ENCODE results near the gene MYBPH.

The MYBPH gene

DNA sequence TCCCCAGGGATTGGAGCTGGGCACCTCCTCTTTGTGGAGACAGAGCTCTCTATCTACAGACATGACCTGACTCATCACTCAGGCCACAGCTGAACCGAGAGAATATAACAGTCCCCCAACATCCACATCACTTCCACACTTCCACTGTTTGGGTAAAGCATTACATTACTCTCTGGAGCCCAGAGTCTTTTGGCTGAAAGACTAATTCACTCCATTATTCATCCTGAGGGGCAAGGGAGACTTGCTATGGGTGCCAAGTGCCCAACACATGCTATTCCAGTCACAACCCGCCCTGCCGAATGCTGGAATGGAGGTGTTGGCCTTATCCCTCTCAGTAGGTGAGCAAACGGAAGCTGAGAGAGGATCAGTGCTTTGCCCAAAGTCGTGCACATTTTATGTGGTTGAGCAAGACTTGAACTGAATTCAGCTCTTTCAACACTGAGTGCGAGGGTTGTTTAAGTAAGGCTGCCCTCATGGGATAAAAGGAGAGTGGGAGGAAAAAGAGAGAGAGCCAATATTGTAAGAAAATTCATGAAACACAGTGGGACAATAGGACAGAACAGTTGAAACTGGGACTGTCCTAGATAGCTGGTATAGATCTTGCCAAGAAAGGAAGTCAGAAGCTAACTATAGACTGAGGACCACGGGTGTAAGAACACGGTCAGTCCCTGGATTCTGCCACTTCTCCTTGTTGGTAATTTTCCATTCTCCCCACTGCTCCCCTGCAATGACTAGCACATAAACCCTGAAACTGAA is 24.4 kb upstream of the MYBPH start:
- DNase-seq = no peak

DNA sequence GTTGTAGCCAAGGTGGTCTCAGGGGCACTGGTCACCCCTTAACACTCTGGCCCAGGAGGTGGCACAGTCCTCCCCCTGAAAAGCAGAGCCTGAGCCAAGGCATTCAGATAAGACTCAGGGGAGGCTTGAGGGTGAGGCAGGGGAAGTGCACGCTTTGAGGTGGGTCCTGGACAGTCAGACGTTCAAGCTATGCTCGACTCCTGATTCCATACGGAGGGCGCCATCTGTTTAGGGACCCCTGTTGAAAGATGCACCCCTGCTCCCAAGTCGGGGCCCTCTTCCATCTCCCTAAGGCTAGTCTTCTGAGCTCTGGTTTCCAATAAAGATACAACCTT is 23.8 kb upstream of the MYBPH start:
- no peak for DNase-seq

DNA sequence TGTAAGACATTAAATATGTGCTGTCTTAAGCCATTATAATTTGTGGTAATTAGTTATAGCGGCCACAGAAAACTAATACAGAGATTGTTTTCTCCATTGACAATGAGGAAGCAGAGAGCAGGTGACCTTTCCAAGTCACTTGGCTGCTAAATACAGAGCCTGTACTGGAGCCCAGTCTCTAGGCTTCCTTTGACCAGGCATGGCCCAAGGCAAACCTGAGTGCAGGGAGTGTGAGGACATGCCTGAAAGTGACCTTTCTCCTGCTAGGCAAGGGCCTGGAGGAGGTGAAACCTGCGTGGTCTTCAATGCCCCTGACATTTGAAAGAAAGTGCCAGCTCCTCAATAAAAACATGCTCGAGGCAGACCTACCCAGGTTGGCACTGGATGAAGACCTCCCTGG is 23.4 kb upstream of the MYBPH start:
- DNase-seq = no peak

DNA sequence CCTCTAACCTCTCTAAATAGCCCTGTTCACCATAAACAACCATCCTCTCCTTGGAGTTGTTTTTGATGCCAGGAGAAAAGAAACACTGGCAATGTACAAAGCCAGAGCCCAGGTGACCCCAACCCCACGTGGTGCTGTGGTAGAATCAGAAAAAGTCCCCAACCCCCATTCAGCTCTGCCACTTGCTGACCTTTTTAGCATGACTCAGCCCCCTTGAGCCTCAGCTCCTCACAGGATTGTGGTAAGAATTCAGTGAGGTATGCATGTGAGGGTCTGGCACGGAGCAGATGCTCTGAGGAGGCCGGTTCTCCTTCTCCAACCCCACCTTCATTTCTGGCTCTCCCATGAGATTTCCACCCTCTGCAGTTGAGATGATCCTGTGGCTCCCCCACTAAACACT is 22.0 kb upstream of the MYBPH start:
- no peak for DNase-seq

DNA sequence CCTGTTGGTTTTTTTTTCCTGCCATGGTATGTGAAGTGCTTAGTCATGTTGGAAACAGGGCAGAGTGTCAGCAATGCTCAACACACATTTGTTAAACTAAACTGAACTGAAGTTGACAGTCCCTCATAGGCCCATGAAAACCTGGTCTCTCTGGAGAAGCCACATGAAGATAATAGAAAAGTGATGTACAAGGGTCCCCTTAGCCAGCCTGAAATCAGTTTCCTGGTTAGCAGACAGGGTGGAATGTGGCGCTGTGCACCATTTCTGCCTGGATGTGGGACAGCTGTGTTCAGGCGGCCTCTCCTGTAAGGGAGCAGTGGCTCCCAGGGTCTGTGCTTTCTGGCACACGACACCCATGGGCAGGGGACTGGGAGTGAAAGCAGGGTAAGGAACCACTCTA is 20.7 kb upstream of the MYBPH start:
- no peak for DNase-seq

DNA sequence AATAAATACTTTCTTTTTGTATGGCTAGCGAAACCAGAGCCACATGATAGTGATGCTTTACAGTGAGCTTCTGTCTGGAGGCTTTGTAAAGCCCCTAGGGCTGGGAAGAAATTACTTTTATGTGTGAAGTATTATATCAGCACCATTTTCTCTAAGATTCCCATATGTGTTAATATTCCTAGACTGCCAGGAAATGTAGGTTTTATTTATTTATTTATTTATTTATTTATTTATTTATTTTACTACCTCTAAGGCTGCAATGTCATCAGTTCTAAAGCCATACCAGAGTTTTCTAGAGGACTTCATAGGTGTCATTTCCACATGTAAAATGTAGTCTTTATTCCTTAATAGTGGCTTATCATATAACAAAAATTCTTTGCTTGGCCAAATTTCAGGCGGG is 15.3 kb upstream of the MYBPH start:
- no peak for DNase-seq

DNA sequence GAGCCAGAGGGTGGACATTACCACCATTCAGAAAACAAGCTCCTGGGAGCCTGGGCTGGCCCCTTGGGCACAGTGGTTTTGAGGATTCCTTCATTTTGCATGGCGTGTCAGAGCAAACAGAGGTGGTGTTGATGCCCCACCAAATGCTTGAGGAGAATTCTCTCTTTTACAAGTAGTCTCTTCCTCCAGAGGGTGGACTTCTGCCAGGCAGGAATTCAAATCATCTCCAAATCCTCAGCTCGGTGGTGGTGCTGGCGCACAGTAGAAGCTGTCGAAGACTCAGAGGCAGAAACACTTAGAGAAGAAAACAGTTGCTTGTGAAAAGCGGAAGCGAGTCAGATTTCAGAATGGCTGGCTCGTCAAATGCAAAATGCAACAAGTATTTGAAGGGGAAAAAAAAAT is 14.3 kb upstream of the MYBPH start:
- DNase-seq = no peak

DNA sequence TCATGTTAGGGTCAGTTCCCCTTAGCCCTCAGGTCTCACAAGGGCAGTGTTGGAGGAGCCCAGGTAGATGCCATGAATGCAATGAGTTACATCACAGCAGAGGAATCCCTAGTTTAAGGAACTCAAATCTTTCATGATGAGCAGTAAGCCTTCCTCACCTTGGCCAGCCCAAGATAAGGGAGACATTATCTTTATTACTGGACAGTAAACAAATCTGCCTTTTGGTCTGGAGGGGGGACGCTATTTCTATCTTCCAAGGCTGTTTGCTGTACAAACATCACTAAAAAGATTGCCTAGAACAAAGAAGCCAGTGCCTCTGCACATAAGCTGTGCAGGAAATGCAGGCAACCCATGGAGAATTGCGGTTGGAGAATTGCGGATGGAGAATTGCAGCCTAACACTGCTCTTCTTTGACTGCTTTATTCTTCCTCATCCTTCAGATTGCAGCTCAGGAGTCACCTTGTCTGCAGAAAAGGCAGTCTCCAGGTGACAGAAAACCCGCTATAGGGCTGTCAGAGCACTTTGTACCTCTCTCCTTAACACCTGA is 13.1 kb upstream of the MYBPH start:
- no peak for DNase-seq

DNA sequence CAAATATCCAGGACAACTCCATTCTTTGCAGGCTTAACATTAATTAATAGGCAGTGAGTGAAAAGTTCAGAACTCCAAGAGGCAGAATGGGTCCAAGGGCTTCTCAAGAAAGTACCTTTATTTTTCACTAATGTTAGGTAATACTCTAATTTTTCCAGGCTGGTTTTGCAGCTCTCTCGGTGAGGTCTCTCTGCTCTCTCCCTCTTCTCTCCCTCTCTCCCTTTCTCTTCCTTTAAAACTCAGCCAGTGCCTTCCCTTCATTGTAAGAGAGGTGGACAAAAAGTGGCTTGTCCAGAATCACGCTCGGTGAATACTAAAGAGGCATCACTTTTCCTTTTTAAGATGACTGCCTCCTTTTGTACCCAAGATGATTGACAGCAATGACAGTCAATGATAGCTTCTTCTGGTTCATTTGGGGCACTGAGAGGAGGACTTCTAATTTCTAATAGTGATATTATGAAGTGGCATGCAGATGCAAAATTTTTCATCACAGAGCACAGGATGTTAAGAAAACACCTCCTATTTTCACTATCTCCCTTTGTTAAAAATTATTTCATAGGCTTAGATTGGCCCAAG is 12.2 kb upstream of the MYBPH start:
- DNase-seq = no peak

DNA sequence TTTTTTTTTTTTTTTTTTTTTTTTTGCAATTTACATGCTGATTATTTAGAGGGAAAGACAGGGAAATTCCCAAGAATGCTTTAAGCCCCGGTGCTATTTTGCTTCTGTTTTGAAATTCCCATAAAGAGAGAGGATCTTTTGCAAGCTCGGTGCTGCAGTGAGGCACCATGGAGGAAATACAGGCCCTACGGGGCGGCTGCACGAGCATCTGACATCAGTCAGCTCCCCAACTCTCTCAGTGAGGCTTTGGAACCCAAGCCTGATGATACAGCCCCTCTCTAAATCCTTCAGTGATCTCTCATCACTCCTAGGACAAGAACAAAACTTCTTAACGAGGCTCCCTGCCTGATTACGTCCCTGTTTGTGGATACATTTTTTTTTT is 11.7 kb upstream of the MYBPH start:
- DNase-seq = no peak

DNA sequence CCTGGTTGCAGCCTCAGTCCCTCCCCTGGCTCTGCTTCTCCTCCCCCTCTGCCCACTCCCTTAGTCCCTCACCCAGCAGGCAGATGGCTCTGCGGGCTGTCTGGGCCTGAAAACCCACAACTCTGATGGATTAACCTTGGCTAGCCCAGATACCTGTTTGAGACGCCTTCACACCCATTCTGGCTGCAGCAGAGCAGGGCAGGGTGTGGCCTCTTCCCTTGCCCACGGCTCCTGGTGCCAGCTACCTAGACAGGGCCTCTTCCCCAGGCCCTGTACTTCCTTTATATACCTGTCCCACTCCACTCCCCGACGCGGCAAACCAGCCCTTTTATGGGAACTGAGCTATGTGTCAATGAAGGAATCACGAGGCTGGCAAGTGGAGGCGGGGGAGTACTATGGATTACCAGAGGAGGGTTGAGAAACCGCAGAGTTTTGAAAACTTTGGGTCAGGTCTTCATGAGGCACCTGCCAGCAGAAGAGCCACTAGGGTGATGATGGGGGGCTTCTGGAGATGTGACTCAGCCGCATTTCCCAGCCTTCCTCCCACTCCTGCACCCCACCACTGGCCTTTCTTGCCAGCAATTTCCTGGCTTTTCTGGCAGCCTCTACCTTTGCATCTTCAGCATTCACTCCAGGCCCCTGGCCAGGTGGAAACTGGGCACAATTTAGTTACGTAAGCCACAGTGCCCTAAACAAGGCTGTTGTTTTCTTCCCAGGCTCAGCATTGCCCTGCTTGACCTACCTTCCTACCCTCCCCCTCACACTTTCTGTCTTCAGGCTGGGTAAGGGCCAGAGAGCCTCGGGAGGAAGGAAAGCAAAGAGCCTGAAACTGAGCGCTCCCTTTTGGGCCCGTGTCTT is 11.0 kb upstream of the MYBPH start, which contains the start of gene CHI3L1:
CHI3L1 (minus strand) TSS at position 259 of the 858 bp plus-strand sequence; CDS start at position 178, 81 bp downstream.
- DNase-seq = no peak

DNA sequence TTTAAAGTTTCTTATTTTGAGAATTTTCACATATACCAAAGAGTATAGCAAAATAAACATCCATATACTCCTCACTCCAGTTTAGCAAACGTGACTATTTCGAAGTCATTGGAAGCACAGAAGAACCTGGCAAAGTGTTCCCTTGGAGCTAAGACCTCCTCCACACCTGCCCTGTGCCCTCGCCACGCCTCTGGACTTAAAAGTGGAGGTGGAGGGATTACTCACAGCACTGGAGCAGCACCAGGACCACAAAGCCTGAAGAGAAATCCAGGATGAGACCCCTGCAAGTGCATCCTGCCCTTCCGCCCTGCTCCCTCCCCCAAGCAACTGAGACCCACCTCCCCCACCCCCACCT is 10.4 kb upstream of the MYBPH start:
- DNase-seq = no peak

DNA sequence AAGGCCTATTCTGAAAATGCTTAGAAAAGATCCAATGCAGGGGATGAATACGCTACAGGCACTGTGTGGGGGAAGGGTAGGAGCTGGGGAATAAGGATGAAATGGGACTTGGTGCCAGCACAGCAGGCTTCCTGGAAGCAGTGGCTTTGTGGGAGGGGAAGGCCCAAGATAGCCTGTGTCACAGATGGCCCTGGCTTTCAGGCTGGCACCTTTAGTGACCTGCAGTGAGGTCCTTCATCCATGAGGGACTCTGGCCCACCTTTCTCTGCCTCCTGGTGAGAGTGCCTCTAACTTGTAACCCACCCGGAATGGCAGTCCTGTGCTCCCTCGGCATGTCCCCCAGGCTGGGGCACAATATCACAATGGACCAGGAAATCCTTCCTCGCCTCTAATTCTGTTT is 10.0 kb upstream of the MYBPH start:
- DNase-seq = no peak

DNA sequence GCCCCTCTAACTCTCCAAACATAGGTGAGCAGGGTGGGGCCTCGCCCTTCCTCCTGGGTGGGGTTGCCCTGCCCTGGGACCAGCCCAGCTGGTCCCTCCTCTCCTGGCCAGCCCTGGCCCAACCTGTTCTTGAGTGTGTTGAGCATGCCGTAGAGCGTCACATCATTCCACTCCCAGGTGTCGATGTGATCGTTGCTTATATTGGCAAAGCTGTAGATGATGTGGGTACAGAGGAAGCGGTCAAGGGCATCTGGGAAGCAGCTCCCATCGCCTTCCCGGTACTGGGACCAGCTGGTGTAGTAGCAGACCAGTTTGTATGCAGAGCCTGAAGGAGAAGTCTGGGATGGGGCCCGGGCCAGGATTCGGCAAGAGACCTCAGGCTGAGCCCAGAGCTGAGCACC is 9.4 kb upstream of the MYBPH start:
- no peak for DNase-seq

DNA sequence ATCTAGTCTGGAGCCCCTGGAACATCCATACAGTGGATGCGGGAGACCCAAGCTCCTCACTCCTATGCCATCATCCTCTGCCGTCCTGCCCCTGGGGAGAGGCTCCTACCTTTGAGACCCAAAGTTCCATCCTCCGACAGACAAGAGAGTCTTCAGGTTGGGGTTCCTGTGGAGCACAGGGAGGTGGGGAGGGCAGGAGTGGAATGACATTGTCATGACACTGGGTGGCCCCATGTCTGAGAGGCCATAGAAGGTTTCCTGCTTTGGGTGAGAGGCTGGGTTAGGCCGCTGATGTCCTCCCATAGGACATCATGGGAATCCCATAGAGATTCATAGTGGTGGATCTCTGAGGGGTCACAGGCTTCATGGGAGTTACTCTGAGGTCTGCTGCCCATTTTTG is 8.8 kb upstream of the MYBPH start:
- no peak for DNase-seq

DNA sequence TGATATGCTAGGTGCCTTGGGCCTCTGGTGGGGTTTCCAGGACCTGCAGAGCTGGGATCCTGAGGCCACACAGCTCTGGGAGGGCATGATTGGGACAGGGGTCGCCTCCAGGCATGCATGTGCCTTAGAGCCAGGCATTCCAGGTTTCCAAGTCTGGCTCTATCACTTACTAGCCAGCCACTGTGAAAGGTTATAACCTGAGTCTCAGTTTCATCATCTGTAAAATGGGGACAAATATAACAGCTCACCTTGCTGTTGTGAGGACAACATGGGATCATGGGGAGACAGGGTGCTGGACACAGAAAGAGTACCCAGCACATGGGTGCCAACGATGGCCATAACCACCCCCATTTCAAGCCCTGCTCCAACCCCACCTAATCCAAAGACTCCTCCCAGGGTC is 8.2 kb upstream of the MYBPH start:
- no peak for DNase-seq

DNA sequence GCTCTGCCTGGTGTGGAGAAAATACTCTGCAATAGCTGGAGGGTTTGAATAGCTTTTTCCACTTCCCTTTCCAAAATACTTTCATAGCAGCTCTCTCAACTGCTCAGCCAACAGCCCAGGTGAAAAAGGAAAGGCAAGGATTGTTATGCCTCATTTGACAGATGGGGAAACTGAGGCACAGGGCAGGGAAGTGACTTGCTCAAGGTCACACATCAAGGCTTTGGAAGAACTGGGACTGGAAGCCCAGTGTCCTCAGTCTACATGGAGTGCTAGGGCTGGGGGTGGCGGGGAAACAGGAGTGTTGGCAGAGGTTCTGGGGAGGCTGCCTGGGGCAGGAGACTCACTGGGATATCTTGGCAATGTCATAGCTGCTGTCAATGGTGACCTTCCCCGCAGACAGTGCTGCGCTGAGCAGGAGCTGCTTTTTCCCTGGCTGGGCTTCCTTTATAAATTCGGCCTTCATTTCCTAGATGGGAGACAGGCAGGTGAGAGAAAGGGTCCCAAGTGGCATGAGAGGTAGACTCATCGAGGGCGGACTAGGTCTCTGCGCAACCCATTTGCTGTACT is 6.8 kb upstream of the MYBPH start:
- no peak for DNase-seq

DNA sequence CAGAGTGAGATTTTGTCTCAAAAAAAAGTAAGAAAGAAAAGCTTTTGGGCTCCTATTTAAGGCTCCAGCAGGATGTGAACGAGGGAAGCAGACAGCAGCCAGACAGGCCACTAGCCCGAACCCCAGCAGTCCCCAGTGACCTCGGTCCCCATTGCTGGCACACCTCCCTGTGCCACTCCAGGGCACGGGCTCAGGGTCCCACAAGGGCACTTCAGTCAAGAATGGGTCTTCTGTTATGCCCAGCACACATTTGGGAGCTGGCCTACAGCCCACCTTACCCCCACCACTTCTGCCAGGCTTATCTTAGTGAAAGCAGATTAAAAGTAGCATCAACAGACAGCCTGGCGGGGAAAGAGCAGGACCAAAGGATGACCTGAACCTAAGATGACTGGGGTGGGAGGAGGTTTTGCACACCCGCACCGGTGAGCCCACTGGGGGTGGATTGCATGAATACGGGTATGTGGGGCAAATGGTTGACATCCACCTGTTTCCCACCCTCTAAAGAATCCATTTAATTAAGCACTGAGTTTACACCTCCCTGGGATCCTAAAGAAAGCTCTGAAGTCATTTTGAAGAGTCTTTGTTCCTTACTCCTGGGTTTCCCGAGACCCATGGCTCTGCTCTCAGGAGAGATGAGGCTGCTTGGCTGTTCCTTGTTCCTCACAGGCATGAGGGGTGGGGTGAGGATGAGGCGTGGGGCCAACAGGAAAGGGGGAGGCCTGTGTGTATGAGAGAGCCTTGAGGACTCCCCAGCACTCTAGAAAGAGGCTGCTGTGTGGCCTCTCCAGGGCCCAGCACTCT is 6.2 kb upstream of the MYBPH start:
- DNase-seq = no peak

DNA sequence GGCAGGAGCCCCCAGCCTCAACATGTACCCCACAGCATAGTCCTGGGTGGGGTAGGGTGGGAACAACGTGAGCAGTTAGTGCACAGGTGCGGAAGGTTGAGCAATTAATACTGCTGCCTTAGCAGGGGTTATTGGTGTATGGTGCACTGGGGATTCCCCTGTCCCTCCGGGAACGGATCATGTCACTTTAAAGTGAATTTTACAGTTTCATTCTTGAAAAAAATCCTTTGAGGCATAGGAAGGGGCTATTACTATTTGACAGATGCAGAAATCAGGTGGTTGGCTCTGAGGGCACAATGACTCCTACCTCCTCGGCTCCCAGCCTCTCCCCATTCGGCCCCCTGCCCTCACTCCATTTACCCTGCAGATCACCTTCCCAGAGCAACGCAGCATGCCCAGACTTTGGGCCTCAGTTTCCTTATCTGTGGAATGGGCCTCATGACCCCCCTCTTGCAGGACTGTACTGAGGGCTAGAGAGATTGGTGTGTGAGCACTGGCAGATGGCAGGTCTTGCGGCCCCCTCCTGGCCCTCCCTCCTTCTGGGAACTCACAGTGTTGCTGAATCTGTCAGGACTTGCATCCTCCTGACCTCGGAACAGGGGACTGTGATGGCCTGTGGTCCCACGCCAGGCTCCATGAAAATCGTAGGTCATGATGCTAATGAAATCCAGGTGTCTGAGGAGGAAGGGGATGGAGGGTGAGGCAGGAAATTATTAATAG is 5.1 kb upstream of the MYBPH start:
- DNase-seq = no peak

DNA sequence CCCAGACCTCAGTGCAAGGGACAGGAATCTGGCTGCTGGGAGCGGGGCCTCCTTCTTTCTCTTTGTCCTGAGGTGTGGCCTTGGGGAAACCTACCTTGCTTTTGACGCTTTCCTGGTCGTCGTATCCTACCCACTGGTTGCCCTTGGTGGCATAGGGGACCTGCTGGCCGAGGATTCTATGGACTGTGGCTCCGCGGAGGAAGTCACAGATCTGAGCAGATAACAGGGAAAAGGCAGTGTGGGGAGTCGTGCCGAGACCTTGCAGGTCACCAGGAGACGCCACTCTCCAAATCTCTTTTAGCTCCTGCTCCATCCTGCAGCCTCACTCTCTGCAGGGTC is 4.0 kb upstream of the MYBPH start:
- DNase-seq = no peak

DNA sequence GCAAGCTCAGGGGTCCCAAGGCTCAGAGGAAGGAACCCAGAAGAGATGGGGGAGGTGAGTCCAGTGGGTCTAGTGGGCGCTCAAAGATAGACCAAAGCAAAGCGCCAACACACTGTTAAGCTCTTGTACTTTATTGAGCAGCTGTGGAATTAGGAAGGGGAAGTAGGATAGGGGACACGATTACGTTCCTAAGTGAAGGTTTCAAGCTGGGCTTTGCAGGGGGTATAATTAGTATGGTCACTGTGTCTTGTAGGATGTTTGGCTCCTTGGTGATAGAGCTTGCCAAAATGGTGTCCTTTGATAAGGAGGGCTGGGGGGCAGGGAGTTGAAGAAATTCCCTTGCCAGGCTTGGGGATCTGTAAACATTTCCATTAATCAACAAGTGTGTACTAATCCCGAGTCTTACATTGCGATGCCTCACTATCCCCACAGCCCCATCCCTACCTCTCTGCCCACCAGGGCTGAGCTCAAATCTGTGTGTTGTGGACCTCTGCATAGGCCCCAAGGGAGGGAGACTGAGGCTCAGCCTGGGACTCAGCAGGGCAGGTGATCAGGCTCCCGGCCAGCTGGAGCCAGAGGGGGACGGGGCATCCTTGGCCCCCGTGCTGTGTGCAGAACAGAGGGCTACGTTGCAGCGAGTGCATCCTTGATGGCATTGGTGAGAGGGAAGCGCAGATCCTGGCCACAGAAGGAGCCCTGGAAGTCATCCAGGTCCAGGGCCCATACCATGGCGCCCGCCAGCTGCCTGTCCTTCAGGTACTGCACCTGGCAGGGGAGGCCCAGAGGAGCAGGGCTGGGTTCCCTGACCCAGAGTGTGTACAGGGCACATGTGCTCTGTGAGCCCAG is 3.4 kb upstream of the MYBPH start:
- DNase-seq = no peak
